ENCODE measurements around the gene NKAPL.

NKAPL gene

GRCh38 chr6:28258877-28259777, at the start of gene NKAPL:
Gene NKAPL, plus strand, starts transcription at chr6:28259297. Its CDS starts 75 bp downstream, at chr6:28259372.
- DNase-seq: peak; percentile 60

GRCh38 chr6:28209753-28210535, 49.2 kb upstream of the NKAPL start:
- DNase-seq: no peak

GRCh38 chr6:28211840-28212509, 47.1 kb upstream of the NKAPL start:
- no peak for DNase-seq

GRCh38 chr6:28212510-28213212, 46.4 kb upstream of the NKAPL start:
- no peak for DNase-seq

GRCh38 chr6:28213213-28213523, 45.9 kb upstream of the NKAPL start:
- DNase-seq: no peak

- no peak for DNase-seq
These were observed 43.7 kb upstream of the NKAPL start for GRCh38 chr6:28215425-28215824.

- DNase-seq: no peak
These were observed 41.2 kb upstream of the NKAPL start for GRCh38 chr6:28217890-28218289.

GRCh38 chr6:28218312-28219248, 40.5 kb upstream of the NKAPL start:
- no peak for DNase-seq

- DNase-seq: no peak
These were observed 38.6 kb upstream of the NKAPL start for GRCh38 chr6:28220257-28221133.

- no peak for DNase-seq
These were observed 34.7 kb upstream of the NKAPL start for GRCh38 chr6:28224131-28225055.

- peak; percentile 40 for DNase-seq
These were observed 33.9 kb upstream of the NKAPL start, which contains the start of gene ZSCAN9 for GRCh38 chr6:28225056-28225834. Gene ZSCAN9, plus strand, starts transcription at chr6:28225275. Its CDS starts 1,810 bp downstream, at chr6:28227085.

GRCh38 chr6:28226460-28226859, 32.6 kb upstream of the NKAPL start:
- DNase-seq: no peak

GRCh38 chr6:28232785-28233184, 26.3 kb upstream of the NKAPL start:
- DNase-seq: no peak

GRCh38 chr6:28235912-28236452, 23.1 kb upstream of the NKAPL start:
- no peak for DNase-seq

- DNase-seq: no peak
These were observed 19.5 kb upstream of the NKAPL start for GRCh38 chr6:28239636-28240035.

- DNase-seq: no peak
These were observed 18.6 kb upstream of the NKAPL start for GRCh38 chr6:28240471-28240870.

- no peak for DNase-seq
These were observed 15.2 kb upstream of the NKAPL start for GRCh38 chr6:28243946-28244345.
